ENCODE data around the gene CDKN1A.

Gene CDKN1A

GRCh38 chr6:36656441-36656840 lies 22.1 kb upstream of the CDKN1A start:
- no peak for DNase-seq

GRCh38 chr6:36657271-36657670 lies 21.2 kb upstream of the CDKN1A start:
- DNase-seq = no peak

GRCh38 chr6:36657942-36658544 lies 20.5 kb upstream of the CDKN1A start:
- no peak for DNase-seq

- DNase-seq = no peak
Observed at GRCh38 chr6:36659271-36659670, 19.2 kb upstream of the CDKN1A start.

- no peak for DNase-seq
Observed at GRCh38 chr6:36660771-36661471, 17.6 kb upstream of the CDKN1A start.

GRCh38 chr6:36662380-36662779 lies 16.1 kb upstream of the CDKN1A start:
- DNase-seq = no peak

GRCh38 chr6:36662827-36663256 lies 15.7 kb upstream of the CDKN1A start:
- DNase-seq = no peak

GRCh38 chr6:36663504-36664446 lies 14.7 kb upstream of the CDKN1A start:
- no peak for DNase-seq

GRCh38 chr6:36665180-36665579 lies 13.3 kb upstream of the CDKN1A start:
- DNase-seq = no peak

- no peak for DNase-seq
Observed at GRCh38 chr6:36666287-36666686, 12.2 kb upstream of the CDKN1A start.

GRCh38 chr6:36666826-36667591 lies 11.5 kb upstream of the CDKN1A start:
- DNase-seq = no peak

- DNase-seq = no peak
Observed at GRCh38 chr6:36668591-36668990, 9.9 kb upstream of the CDKN1A start.

GRCh38 chr6:36669002-36669401 lies 9.5 kb upstream of the CDKN1A start:
- no peak for DNase-seq

GRCh38 chr6:36670271-36670670 lies 8.2 kb upstream of the CDKN1A start:
- no peak for DNase-seq

- DNase-seq = no peak
Observed at GRCh38 chr6:36671687-36672375, 6.7 kb upstream of the CDKN1A start.

- no peak for DNase-seq
Observed at GRCh38 chr6:36673882-36674281, 4.6 kb upstream of the CDKN1A start.

GRCh38 chr6:36674942-36675341 lies 3.6 kb upstream of the CDKN1A start:
- DNase-seq = no peak

GRCh38 chr6:36676141-36677058 lies 2.1 kb upstream of the CDKN1A start:
- DNase-seq = no peak

GRCh38 chr6:36677059-36677749 lies 1.3 kb upstream of the CDKN1A start:
- DNase-seq = no peak

- DNase-seq = no peak
Observed at GRCh38 chr6:36677753-36678487, 594 bp upstream of the CDKN1A start.

Measured in central memory CD4-positive, alpha-beta T cell (primary cell).